NOMO-1 treated with dmso at 0.1 percent for 144 hours (cell line): Measurements from ENCODE around the gene BICC1.

Experiments
- DNase-seq: peaks from one replicate; lab custom pipeline; 2025; ENCODE audit not compliant: unreplicated experiment; lab: John Stamatoyannopoulos, UW

Gene BICC1

GRCh38 chr10:58698777-58699356, 186.2 kb downstream of the BICC1 start:
- no peak for DNase-seq

- no peak for DNase-seq
These were observed 187.9 kb downstream of the BICC1 start for GRCh38 chr10:58700591-58700990.

- no peak for DNase-seq
These were observed 188.9 kb downstream of the BICC1 start for GRCh38 chr10:58701405-58702135.

GRCh38 chr10:58704226-58704625, 191.6 kb downstream of the BICC1 start:
- DNase-seq: no peak

GRCh38 chr10:58704671-58705141, 192.0 kb downstream of the BICC1 start:
- DNase-seq: no peak

GRCh38 chr10:58706836-58707235, 194.2 kb downstream of the BICC1 start:
- no peak for DNase-seq

- DNase-seq: no peak
These were observed 199.5 kb downstream of the BICC1 start for GRCh38 chr10:58712141-58712540.

GRCh38 chr10:58712982-58713381, 200.3 kb downstream of the BICC1 start:
- DNase-seq: no peak

GRCh38 chr10:58714409-58714808, 201.7 kb downstream of the BICC1 start:
- no peak for DNase-seq

- no peak for DNase-seq
These were observed 202.4 kb downstream of the BICC1 start for GRCh38 chr10:58715061-58715460.

GRCh38 chr10:58718596-58718995, 205.9 kb downstream of the BICC1 start:
- DNase-seq: no peak

- DNase-seq: no peak
These were observed 209.1 kb downstream of the BICC1 start for GRCh38 chr10:58721601-58722281.

GRCh38 chr10:58723186-58723585, 210.5 kb downstream of the BICC1 start:
- no peak for DNase-seq

GRCh38 chr10:58723966-58724365, 211.3 kb downstream of the BICC1 start:
- DNase-seq: peak; percentile 5

- no peak for DNase-seq
These were observed 212.1 kb downstream of the BICC1 start for GRCh38 chr10:58724781-58725180.

GRCh38 chr10:58725901-58726300, 213.2 kb downstream of the BICC1 start:
- DNase-seq: no peak

- no peak for DNase-seq
These were observed 215.0 kb downstream of the BICC1 start for GRCh38 chr10:58727633-58728032.

GRCh38 chr10:58731276-58731675, 218.6 kb downstream of the BICC1 start:
- no peak for DNase-seq

- no peak for DNase-seq
These were observed 220.8 kb downstream of the BICC1 start for GRCh38 chr10:58733436-58733835.

- DNase-seq: no peak
These were observed 221.4 kb downstream of the BICC1 start for GRCh38 chr10:58734116-58734515.

- no peak for DNase-seq
These were observed 222.0 kb downstream of the BICC1 start for GRCh38 chr10:58734664-58735063.

GRCh38 chr10:58735087-58735486, 222.4 kb downstream of the BICC1 start:
- DNase-seq: no peak
